ENCODE data around the gene ZBED4. TPM values are rescaled to one million over a fixed set of nuclear protein-coding genes. Genes with fewer than 3 reads are reported as not detected.
A peak's percentile ranks its signal among the peaks of the same experiment; 100 is the strongest.

ZBED4 gene
- total and polyA plus RNA-seq, 2 of the 13 experiments (the other 11 are each of a cell fraction or from before 2014, with no cell fraction given), result 5.4 to 9.6 TPM

DNA sequence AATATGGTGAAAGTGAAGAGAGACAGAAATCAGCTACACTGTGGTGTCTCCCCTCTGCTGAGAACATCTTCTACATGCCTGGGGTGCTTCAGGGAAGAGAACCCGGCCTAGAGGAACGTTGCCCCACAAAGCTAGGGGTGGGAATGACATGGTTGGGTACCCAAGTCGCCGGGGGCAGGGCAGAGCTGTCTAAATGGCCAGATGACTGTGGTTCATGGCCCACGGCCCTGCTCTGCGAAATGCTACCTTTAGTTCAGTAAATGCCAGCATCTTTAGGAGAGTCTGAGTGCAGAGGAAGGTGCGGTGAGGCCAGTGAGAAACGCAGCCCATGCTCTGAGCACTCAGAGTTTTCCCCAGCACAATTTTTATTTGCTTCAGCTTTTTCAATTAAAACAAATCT, 38.8 kb upstream of the ZBED4 start (continued):
- TF ChIP-seq ZNF335 (CRISPR knock-in tag; IDR thresholded peaks at IDR 0.05), result no peak

DNA sequence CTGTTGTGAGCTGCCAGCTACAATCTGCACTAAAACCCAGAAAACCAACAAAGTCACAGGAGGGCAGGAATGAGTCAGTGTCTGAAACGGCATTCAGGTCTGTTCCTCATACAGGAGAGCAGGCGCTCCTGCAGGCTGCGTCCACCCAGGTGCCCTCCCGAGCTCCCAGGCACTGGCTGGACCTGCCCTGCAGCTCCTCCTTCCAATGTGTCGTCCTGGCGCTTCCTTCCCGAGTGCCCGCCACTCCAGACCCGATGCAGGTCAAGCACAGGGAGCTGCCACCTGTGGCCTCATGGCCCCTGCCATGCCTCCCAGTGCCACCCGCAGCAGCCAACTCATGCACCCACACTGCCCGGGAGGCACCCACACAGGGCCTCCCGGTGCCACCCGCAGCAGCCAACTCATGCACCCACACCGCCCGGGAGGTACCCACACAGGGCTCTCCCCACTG, 38.0 kb upstream of the ZBED4 start:
- H3K27ac ChIP-seq (ENCODE audit: extremely low read length, insufficient read depth, low read length), result no peak overlapping the region
- 94% methylated on average over 12 of the region's 15 CpGs for WGBS (ENCODE audit: low lambda C conversion rate)
- H3K4me1 ChIP-seq (ENCODE audit: insufficient read depth, low read length), result peaks cover 7% of the 10 kb centered on the region; the same call in 1 of the 2 replicates
- H3K36me3 ChIP-seq (replicated peaks in 1 of 2; ENCODE audit: control insufficient read depth in 1 of 2, insufficient read depth in 2 of 2, low read length in 2 of 2), result peaks cover 18 to 59% of the 10 kb centered on the region in 2 experiments
- H3K4me3 ChIP-seq (replicated peaks in 1 of 3; ENCODE audit: insufficient read depth in 1 of 3, low read depth in 2 of 3, low read length in 3 of 3), result no peak overlapping the region
- no peak overlapping the region for H2AFZ ChIP-seq (ENCODE audit: low read length)
- ATAC-seq (no peak; the same call in 2 of the 3 replicates), FAIRE-seq (no peak), DNase-seq (ENCODE audit: low spot score) (no peak)
- no peak overlapping the region for H3K4me2 ChIP-seq (ENCODE audit: low read depth, low read length)
- no peaks in the 10 kb centered on the region for H3K9me3 ChIP-seq (ENCODE audit: low read length)
- ChIA-PET CTCF (ENCODE audit: low intra/inter-chr PET ratio, low total read pairs) (no interaction called here), POLR2A (no interaction called here)
- in situ Hi-C loops (cut with HindIII; ENCODE audit: extremely low pct_ligation_motif_present, low pct_unique_long_range_greater_than_20kb) (no loop called here), intact Hi-C loops (cut with micrococcal nuclease; ENCODE audit: unreplicated experiment) (no loop called here)
- BruUV-seq (replicated peaks), result no TSS peak
- peaks cover 56% of the 10 kb centered on the region for H4K20me1 ChIP-seq (ENCODE audit: insufficient read depth, low read length)
- H3K27me3 ChIP-seq (ENCODE audit: control insufficient read depth in 1 of 2, insufficient read depth in 2 of 2, low read length in 2 of 2), result no peaks in the 10 kb centered on the region
- peaks cover 89% of the 10 kb centered on the region for H3K79me2 ChIP-seq (ENCODE audit: insufficient read depth, low read length)
- TF ChIP-seq ZNF547 (CRISPR knock-in tag; IDR thresholded peaks at IDR 0.05) (no peak), RBFOX2 (IDR thresholded peaks at IDR 0.05; ENCODE audit: low read depth, low read length) (peak; percentile 55), AGO2 (optimal IDR thresholded peaks at IDR 0.05; ENCODE audit: low read depth, low read length) (peak; percentile 69), SIX4 (CRISPR knock-in tag; IDR thresholded peaks at IDR 0.05) (no peak)
- TF ChIP-seq, protein P1, sequence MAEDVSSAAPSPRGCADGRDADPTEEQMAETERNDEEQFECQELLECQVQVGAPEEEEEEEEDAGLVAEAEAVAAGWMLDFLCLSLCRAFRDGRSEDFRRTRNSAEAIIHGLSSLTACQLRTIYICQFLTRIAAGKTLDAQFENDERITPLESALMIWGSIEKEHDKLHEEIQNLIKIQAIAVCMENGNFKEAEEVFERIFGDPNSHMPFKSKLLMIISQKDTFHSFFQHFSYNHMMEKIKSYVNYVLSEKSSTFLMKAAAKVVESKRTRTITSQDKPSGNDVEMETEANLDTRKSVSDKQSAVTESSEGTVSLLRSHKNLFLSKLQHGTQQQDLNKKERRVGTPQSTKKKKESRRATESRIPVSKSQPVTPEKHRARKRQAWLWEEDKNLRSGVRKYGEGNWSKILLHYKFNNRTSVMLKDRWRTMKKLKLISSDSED (CRISPR knock-in tag; IDR thresholded peaks at IDR 0.05), result no peak
- TF ChIP-seq, protein P2, sequence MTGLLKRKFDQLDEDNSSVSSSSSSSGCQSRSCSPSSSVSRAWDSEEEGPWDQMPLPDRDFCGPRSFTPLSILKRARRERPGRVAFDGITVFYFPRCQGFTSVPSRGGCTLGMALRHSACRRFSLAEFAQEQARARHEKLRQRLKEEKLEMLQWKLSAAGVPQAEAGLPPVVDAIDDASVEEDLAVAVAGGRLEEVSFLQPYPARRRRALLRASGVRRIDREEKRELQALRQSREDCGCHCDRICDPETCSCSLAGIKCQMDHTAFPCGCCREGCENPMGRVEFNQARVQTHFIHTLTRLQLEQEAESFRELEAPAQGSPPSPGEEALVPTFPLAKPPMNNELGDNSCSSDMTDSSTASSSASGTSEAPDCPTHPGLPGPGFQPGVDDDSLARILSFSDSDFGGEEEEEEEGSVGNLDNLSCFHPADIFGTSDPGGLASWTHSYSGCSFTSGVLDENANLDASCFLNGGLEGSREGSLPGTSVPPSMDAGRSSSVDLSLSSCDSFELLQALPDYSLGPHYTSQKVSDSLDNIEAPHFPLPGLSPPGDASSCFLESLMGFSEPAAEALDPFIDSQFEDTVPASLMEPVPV (CRISPR knock-in tag; IDR thresholded peaks at IDR 0.05), result no peak
- no peak overlapping the region for H3K9ac ChIP-seq (ENCODE audit: insufficient read depth, low read depth, low read length)

All from HepG2 (cell line).